Right lobe of liver (tissue), 4 donors: ENCODE measurements around the gene SPIRE1.

Source experiments
- POLR2A ChIP-seq: fragments of 450-650 bp; IDR thresholded peaks from one replicate; pipeline ENCODE4 v1.6.1; 2017; ENCODE audit warnings: antibody characterized with exemption, mild to moderate bottlenecking
- TF ChIP-seq, protein P1 (sequence below), 4 donors: fragments of 200-600 bp in 3 of 4; fragments of 450-650 bp in 1 of 4; IDR thresholded peaks; one replicate each; pipeline versions ENCODE4 v1.5.1 to v1.8.0; 2016 to 2022; ENCODE audit warnings: antibody characterized with exemption in 4 of 4, mild to moderate bottlenecking in 2 of 4
- donor health status: DM: no; HTN: no; CAD: no.
- donor health status: DM: no; HTN: no; CAD: no.
- donor health status: DM: no; HTN: yes; CAD: no.

DNA sequence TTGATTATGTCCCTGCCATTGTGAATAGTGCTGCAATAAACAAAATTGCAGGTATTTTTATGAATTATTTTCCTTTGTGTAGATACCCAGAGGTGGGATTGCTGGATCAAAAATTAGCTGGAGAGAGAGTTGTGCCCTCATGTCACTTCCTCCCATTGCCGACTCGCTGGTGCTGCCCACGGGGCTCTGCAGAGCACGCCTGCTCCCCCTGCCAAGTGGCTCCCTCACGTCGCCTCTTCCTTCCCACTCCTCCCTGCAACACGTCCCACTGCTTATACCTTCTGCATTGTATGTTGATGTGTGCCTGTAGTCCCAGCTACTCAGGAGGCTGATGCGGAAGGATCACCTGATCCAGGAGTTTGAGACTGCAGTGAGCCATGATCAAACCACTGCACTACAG, 222.0 kb downstream of the SPIRE1 start:
- TF ChIP-seq, protein P1, sequence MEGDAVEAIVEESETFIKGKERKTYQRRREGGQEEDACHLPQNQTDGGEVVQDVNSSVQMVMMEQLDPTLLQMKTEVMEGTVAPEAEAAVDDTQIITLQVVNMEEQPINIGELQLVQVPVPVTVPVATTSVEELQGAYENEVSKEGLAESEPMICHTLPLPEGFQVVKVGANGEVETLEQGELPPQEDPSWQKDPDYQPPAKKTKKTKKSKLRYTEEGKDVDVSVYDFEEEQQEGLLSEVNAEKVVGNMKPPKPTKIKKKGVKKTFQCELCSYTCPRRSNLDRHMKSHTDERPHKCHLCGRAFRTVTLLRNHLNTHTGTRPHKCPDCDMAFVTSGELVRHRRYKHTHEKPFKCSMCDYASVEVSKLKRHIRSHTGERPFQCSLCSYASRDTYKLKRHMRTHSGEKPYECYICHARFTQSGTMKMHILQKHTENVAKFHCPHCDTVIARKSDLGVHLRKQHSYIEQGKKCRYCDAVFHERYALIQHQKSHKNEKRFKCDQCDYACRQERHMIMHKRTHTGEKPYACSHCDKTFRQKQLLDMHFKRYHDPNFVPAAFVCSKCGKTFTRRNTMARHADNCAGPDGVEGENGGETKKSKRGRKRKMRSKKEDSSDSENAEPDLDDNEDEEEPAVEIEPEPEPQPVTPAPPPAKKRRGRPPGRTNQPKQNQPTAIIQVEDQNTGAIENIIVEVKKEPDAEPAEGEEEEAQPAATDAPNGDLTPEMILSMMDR (IDR thresholded peaks at IDR 0.05): no peak
- no peak for TF ChIP-seq POLR2A
